Measurements from ENCODE around the gene GPATCH4.
A peak's percentile ranks its signal among the peaks of the same experiment; 100 is the strongest.
"Not testable (repeated sequence)": the region's sequence is repeated elsewhere in the genome, so short reads cannot be mapped to it uniquely, and the experiment has no call there.

The GPATCH4 gene

GRCh38 chr1:156581661-156582387 is 19.5 kb downstream of the GPATCH4 start:
- H3K4me3 ChIP-seq (ENCODE audit: low read depth, low read length) = no peak overlapping the region

GRCh38 chr1:156579472-156579871 is 21.8 kb downstream of the GPATCH4 start, which contains the start of gene TTC24:
TSS of gene TTC24 (plus strand) at chr1:156579723. CDS start at chr1:156581365, 1,642 bp downstream.
- H3K4me3 ChIP-seq (ENCODE audit: low read depth, low read length) = no peak within 1 kb of the TSS

- no peak overlapping the region for H3K4me3 ChIP-seq (ENCODE audit: low read depth, low read length)
These were observed 23.2 kb downstream of the GPATCH4 start for GRCh38 chr1:156578055-156578454.

GRCh38 chr1:156577550-156577949 is 23.7 kb downstream of the GPATCH4 start:
- no peak overlapping the region for H3K4me3 ChIP-seq (ENCODE audit: low read depth, low read length)

GRCh38 chr1:156574039-156574633 is 27.1 kb downstream of the GPATCH4 start:
- no peak overlapping the region for H3K4me3 ChIP-seq (ENCODE audit: low read depth, low read length)

- H3K4me3 ChIP-seq (ENCODE audit: low read depth, low read length) = no peak overlapping the region
These were observed 28.6 kb downstream of the GPATCH4 start for GRCh38 chr1:156572663-156573018.

- peak within 1 kb of the TSS; percentile 90 for H3K4me3 ChIP-seq (ENCODE audit: low read depth, low read length)
These were observed 29.2 kb downstream of the GPATCH4 start, which contains the start of gene IQGAP3 for GRCh38 chr1:156571919-156572662. TSS of gene IQGAP3 (minus strand) at chr1:156572565. CDS start at chr1:156572529, 36 bp downstream.

GRCh38 chr1:156571261-156571852 is 29.9 kb downstream of the GPATCH4 start:
- H3K4me3 ChIP-seq (ENCODE audit: low read depth, low read length) = peak overlapping the region; percentile 90

GRCh38 chr1:156566436-156566835 is 34.8 kb downstream of the GPATCH4 start:
- no peak overlapping the region for H3K4me3 ChIP-seq (ENCODE audit: low read depth, low read length)

GRCh38 chr1:156565519-156565918 is 35.8 kb downstream of the GPATCH4 start:
- no peak overlapping the region for H3K4me3 ChIP-seq (ENCODE audit: low read depth, low read length)

GRCh38 chr1:156560585-156561163 is 40.6 kb downstream of the GPATCH4 start:
- H3K4me3 ChIP-seq (ENCODE audit: low read depth, low read length) = no peak overlapping the region

GRCh38 chr1:156559797-156560385 is 41.4 kb downstream of the GPATCH4 start:
- no peak overlapping the region for H3K4me3 ChIP-seq (ENCODE audit: low read depth, low read length)

- no peak overlapping the region for H3K4me3 ChIP-seq (ENCODE audit: low read depth, low read length)
These were observed 42.0 kb downstream of the GPATCH4 start for GRCh38 chr1:156559086-156559796.

- no peak overlapping the region for H3K4me3 ChIP-seq (ENCODE audit: low read depth, low read length)
These were observed 44.9 kb downstream of the GPATCH4 start for GRCh38 chr1:156556354-156556753.

- H3K4me3 ChIP-seq (ENCODE audit: low read depth, low read length) = no peak overlapping the region
These were observed 45.6 kb downstream of the GPATCH4 start for GRCh38 chr1:156555715-156556114.

- no peak overlapping the region for H3K4me3 ChIP-seq (ENCODE audit: low read depth, low read length)
These were observed 46.3 kb downstream of the GPATCH4 start for GRCh38 chr1:156554971-156555370.

- H3K4me3 ChIP-seq (ENCODE audit: low read depth, low read length) = no peak overlapping the region
These were observed 47.3 kb downstream of the GPATCH4 start for GRCh38 chr1:156553860-156554485.

GRCh38 chr1:156552937-156553336 is 48.3 kb downstream of the GPATCH4 start:
- not testable (repeated sequence) for H3K4me3 ChIP-seq (ENCODE audit: low read depth, low read length)

- H3K4me3 ChIP-seq (ENCODE audit: low read depth, low read length) = no peak overlapping the region
These were observed 48.8 kb downstream of the GPATCH4 start for GRCh38 chr1:156552518-156552917.

GRCh38 chr1:156551869-156552268 is 49.4 kb downstream of the GPATCH4 start:
- H3K4me3 ChIP-seq (ENCODE audit: low read depth, low read length) = no peak overlapping the region
